Measurements from ENCODE around the gene MYH10. TPM values are rescaled to one million over a fixed set of nuclear protein-coding genes. Genes with fewer than 3 reads are reported as not detected.

MYH10 gene
- total RNA-seq, 1 donor from 2014 or later = 244 TPM

- Mint-ChIP-seq H3K4me3 (ENCODE audit: low read depth) (no peak overlapping the region), H3K4me1 (ENCODE audit: low read depth) (no peaks in the 10 kb centered on the region), H3K27me3 (no peaks in the 10 kb centered on the region), H3K9me3 (ENCODE audit: low read depth) (no peaks in the 10 kb centered on the region), H3K36me3 (ENCODE audit: insufficient read depth) (peaks cover 36% of the 10 kb centered on the region), H3K27ac (peak overlapping the region; percentile 5)
- DNase-seq (ENCODE audit: low spot score, unreplicated experiment) = no peak
- no peak for TF ChIP-seq CTCF (IDR thresholded peaks at IDR 0.05; ENCODE audit: unreplicated experiment)
These were observed 155.7 kb downstream of the MYH10 start for GRCh38 chr17:8474826-8475225.

GRCh38 chr17:8473451-8474192 lies 156.9 kb downstream of the MYH10 start:
- Mint-ChIP-seq H3K27me3 (no peaks in the 10 kb centered on the region), H3K4me3 (ENCODE audit: low read depth) (no peak overlapping the region), H3K27ac (peak overlapping the region; percentile 33), H3K9me3 (ENCODE audit: low read depth) (no peaks in the 10 kb centered on the region), H3K4me1 (ENCODE audit: low read depth) (no peaks in the 10 kb centered on the region), H3K36me3 (ENCODE audit: insufficient read depth) (peaks cover 32% of the 10 kb centered on the region)
- no peak for DNase-seq (ENCODE audit: low spot score, unreplicated experiment)
- no peak for TF ChIP-seq CTCF (IDR thresholded peaks at IDR 0.05; ENCODE audit: unreplicated experiment)

- Mint-ChIP-seq H3K36me3 (ENCODE audit: insufficient read depth) (peaks cover 31% of the 10 kb centered on the region), H3K27ac (peak overlapping the region; percentile 85), H3K9me3 (ENCODE audit: low read depth) (no peaks in the 10 kb centered on the region), H3K4me1 (ENCODE audit: low read depth) (no peaks in the 10 kb centered on the region), H3K4me3 (ENCODE audit: low read depth) (no peak overlapping the region), H3K27me3 (no peaks in the 10 kb centered on the region)
- TF ChIP-seq CTCF (IDR thresholded peaks at IDR 0.05; ENCODE audit: unreplicated experiment) = no peak
- DNase-seq (ENCODE audit: low spot score, unreplicated experiment) = no peak
These were observed 157.9 kb downstream of the MYH10 start for GRCh38 chr17:8472663-8473062.

- Mint-ChIP-seq H3K27me3 (no peaks in the 10 kb centered on the region), H3K27ac (no peak overlapping the region), H3K4me3 (ENCODE audit: low read depth) (no peak overlapping the region), H3K4me1 (ENCODE audit: low read depth) (no peaks in the 10 kb centered on the region), H3K36me3 (ENCODE audit: insufficient read depth) (peaks cover 27% of the 10 kb centered on the region), H3K9me3 (ENCODE audit: low read depth) (no peaks in the 10 kb centered on the region)
- no peak for DNase-seq (ENCODE audit: low spot score, unreplicated experiment)
- no peak for TF ChIP-seq CTCF (IDR thresholded peaks at IDR 0.05; ENCODE audit: unreplicated experiment)
These were observed 160.0 kb downstream of the MYH10 start for GRCh38 chr17:8470447-8471047.

GRCh38 chr17:8469964-8470363 lies 160.6 kb downstream of the MYH10 start:
- no peak for TF ChIP-seq CTCF (IDR thresholded peaks at IDR 0.05; ENCODE audit: unreplicated experiment)
- no peak for DNase-seq (ENCODE audit: low spot score, unreplicated experiment)
- H3K36me3 Mint-ChIP-seq (ENCODE audit: insufficient read depth) = peaks cover 23% of the 10 kb centered on the region
- no peaks in the 10 kb centered on the region for H3K27me3 Mint-ChIP-seq
- no peaks in the 10 kb centered on the region for H3K9me3 Mint-ChIP-seq (ENCODE audit: low read depth)
- peaks cover 2% of the 10 kb centered on the region for H3K4me1 Mint-ChIP-seq (ENCODE audit: low read depth)
- H3K27ac Mint-ChIP-seq = peak overlapping the region; percentile 67
- H3K4me3 Mint-ChIP-seq (ENCODE audit: low read depth) = no peak overlapping the region
